ENCODE data around the gene COL4A2.
A peak's percentile ranks its signal among the peaks of the same experiment; 100 is the strongest.

COL4A2 gene

DNA sequence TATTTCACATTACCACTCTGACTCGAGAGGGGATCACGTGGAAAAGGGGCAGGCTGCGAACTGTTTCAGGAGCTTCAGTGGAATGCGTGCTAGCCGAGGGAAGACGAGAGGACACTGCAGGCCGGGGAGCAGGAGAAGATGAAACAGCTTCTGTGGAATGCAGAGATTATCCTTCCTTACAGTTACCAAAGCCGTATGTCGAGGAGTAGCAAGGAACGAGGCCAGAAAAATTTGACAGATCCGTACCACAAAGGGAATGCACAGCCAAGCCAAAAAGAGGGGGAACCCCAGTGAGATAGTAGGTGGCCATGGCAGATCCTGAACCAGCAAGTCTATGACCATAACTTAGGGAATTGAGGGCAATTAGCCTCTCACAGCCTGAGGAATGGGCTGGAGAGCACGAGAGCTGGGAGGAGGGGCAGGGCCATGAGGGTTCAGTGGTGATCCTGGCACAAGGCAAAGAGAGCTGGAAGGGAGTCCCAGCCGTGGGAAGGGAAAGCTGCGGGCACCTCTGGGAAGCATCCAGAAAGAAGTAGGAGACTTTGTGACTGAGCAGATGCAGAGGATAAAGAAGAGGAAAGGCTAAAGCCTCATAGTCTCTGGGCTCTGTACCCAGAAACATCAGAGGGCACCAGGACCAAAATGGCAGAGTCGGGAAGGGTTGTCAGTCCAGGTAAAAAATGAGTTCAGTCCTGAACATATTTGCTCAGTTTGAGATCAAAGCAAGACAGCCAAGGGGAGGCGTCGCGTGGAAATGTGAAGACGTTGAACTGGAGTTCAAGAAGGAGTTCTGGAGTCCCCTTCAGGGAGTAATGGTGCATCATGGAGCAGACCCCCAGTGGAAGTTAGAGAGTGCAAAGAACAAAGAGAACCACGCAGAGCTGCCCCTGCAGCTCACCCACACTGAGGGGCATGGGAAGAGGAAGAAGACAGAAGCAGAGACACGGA, 5.2 kb upstream of the COL4A2 start:
- ChIA-PET POLR2A (ENCODE audit: low non-redundant PET) (no interaction called here), CTCF (no interaction called here)
- no peak for DNase-seq (ENCODE audit: low spot score)

GRCh38 chr13:110302997-110303396, 4.1 kb upstream of the COL4A2 start:
- CTCF ChIA-PET, result no interaction called here
- POLR2A ChIA-PET (ENCODE audit: low non-redundant PET), result no interaction called here
- DNase-seq (ENCODE audit: low spot score), result no peak
- TF ChIP-seq CTCF (conservative IDR thresholded peaks at IDR 0.05; ENCODE audit: low read depth), result no peak
- no peak overlapping the region for H3K27ac ChIP-seq

More for the DNA sequence above, 5.2 kb upstream of the COL4A2 start:
- H3K27ac ChIP-seq, result no peak overlapping the region
- no peak for TF ChIP-seq CTCF (conservative IDR thresholded peaks at IDR 0.05; ENCODE audit: low read depth)

DNA sequence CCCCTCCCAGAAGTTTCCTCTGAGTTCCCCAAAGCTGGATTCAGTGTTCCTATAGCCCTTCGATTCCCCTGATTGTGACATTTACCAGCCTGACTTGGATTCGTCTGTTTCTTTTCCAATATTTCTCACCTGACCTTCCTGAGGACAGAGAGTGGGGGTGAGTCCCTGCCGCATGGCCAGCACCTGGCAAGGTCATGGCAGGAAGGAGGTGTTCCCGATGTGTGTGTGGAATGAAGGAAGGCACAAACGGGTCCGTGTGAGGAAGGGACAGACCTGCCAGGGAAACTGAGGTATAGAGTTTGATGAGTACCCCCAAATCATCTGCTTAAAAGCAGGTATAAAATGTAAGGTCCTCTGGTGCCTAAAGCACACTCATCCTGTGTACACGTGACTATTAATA, 3.4 kb upstream of the COL4A2 start:
- H3K27ac ChIP-seq, result no peak overlapping the region
- no peak for TF ChIP-seq CTCF (conservative IDR thresholded peaks at IDR 0.05; ENCODE audit: low read depth)
- DNase-seq (ENCODE audit: low spot score), result no peak
- POLR2A ChIA-PET (ENCODE audit: low non-redundant PET), result no interaction called here
- CTCF ChIA-PET, result no interaction called here

DNA sequence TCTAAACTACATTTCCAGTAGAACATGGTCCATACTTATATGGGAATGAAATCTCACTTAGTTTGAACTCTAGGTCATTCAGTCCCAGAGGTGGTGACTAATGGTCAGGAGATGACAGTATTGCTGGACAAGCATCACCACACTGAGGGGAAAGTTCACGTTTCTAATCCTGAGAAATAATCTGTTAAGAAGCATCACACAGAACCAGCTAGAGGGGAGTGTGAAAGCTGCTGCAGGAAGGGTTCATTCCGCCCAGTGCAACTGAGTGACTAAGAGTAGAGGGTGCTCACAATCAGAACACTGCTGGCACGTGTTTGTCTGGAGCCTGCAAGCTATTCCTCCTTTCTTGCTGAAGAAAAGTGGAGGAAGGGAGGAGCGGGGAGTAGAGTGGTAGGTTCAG, 2.8 kb upstream of the COL4A2 start:
- H3K27ac ChIP-seq, result no peak overlapping the region
- CTCF ChIA-PET, result interaction anchor here (0.6 to 1.3 kb wide), 4 partner anchors 8 to 187 kb away, joined by 3 to 4 read pairs (median 3); no protein-coding TSS in a partner anchor
- DNase-seq (ENCODE audit: low spot score), result no peak
- POLR2A ChIA-PET (ENCODE audit: low non-redundant PET), result no interaction called here
- TF ChIP-seq CTCF (conservative IDR thresholded peaks at IDR 0.05; ENCODE audit: low read depth), result no peak

GRCh38 chr13:110305001-110305400, 2.1 kb upstream of the COL4A2 start:
- POLR2A ChIA-PET (ENCODE audit: low non-redundant PET), result no interaction called here
- DNase-seq (ENCODE audit: low spot score), result no peak
- H3K27ac ChIP-seq, result no peak overlapping the region
- TF ChIP-seq CTCF (conservative IDR thresholded peaks at IDR 0.05; ENCODE audit: low read depth), result no peak
- CTCF ChIA-PET, result interaction anchor here (0.9 to 1.3 kb wide), 2 partner anchors 9 to 57 kb away, joined by 3 read pairs; no protein-coding TSS in a partner anchor

DNA sequence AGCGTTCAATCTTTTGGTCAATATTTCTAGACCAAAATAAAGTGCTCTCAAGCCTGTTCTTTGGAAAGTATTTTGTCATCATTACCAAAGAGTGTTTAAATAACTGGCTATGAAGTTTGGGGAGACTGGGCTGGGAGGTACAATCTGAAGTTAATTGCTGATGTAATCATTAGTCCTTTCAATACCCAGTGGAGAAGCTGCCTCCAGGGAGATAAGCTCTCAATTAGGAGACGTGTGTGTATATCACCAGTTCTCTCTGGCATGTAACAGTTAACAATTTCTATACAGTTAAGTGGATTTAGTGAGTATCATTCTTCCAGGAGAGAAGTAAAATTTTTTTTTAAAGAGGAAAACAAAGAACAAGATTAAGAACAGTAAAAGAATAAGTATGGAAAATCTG, 1.5 kb upstream of the COL4A2 start:
- ChIA-PET CTCF (interaction anchor here (1.3 kb wide), 1 partner anchor 58 kb away, joined by 3 read pairs; no protein-coding TSS in a partner anchor), POLR2A (ENCODE audit: low non-redundant PET) (no interaction called here)
- no peak for DNase-seq (ENCODE audit: low spot score)
- H3K27ac ChIP-seq, result peak overlapping the region; percentile 82
- TF ChIP-seq CTCF (conservative IDR thresholded peaks at IDR 0.05; ENCODE audit: low read depth), result no peak

Measured in RWPE1 (cell line).